Caco-2 (cell line): Measurements from ENCODE around the gene CALD1. TPM values are rescaled to one million over a fixed set of nuclear protein-coding genes. Genes with fewer than 3 reads are reported as not detected.

Experiments
- BruUV-seq: library from RNA; stranded (reverse); fragments of 400-500 nt; replicated peaks from 2 replicates; lab custom pipeline; 2021; lab: Mats Ljungman, UMichigan
- CTCF ChIA-PET: fragments of 300-600 bp; sonication (Branson Sonifier 250); formaldehyde crosslinking; loops from one replicate; lab custom pipeline; 2022; ENCODE audit warnings: antibody characterized with exemption; lab: Charles Lee
- POLR2A ChIA-PET: fragments of 300-600 bp; sonication (Branson Sonifier 250); formaldehyde crosslinking; loops from one replicate; lab custom pipeline; 2022; ENCODE audit warnings: antibody characterized with exemption; lab: Charles Lee
- DNase-seq, 2 experiments: peaks; one replicate each; pipeline versions ENCODE4 v3.0.0 to v3.0.0-alpha.2; 2020 to 2022
- H3K27me3 ChIP-seq: replicated peaks from 2 replicates; pipeline ENCODE4 v1.6.0; 2011; ENCODE audit warnings: low read length; ENCODE audit not compliant: control insufficient read depth, insufficient read depth
- H3K36me3 ChIP-seq: 2 replicates; pipeline ENCODE4 v1.5.1; 2011; ENCODE audit warnings: low read length; ENCODE audit not compliant: control insufficient read depth, insufficient read depth
- H3K4me1 ChIP-seq: fragments of 250-450 bp; sonication (Bioruptor Pico); 2 replicates; pipeline ENCODE4 v1.5.1; 2020; ENCODE audit warnings: mild to moderate bottlenecking
- H3K4me3 ChIP-seq: 2 replicates; pipeline ENCODE4 v1.5.1; 2011; ENCODE audit warnings: low read depth, mild to moderate bottlenecking, control low read depth, low read length
- H3K9me3 ChIP-seq: fragments of 250-450 bp; sonication (Bioruptor Pico); 2 replicates; pipeline ENCODE4 v1.5.1; 2020; ENCODE audit warnings: mild to moderate bottlenecking, moderate library complexity
- H3K27ac Mint-ChIP-seq: one replicate; pipeline ENCODE4 v1.8.0; 2022; ENCODE audit warnings: mixed read lengths; ENCODE audit not compliant: unreplicated experiment
- H3K27me3 Mint-ChIP-seq: one replicate; pipeline ENCODE4 v1.8.0; 2022; ENCODE audit warnings: mixed read lengths; ENCODE audit not compliant: insufficient read depth, unreplicated experiment
- H3K36me3 Mint-ChIP-seq: one replicate; pipeline ENCODE4 v1.8.0; 2022; ENCODE audit warnings: mild to moderate bottlenecking, mixed read lengths; ENCODE audit not compliant: insufficient read depth, unreplicated experiment
- H3K4me1 Mint-ChIP-seq: one replicate; pipeline ENCODE4 v1.8.0; 2022; ENCODE audit warnings: low read depth, mixed read lengths; ENCODE audit not compliant: unreplicated experiment
- H3K4me3 Mint-ChIP-seq: one replicate; pipeline ENCODE4 v1.8.0; 2022; ENCODE audit warnings: mild to moderate bottlenecking, moderate library complexity, mixed read lengths; ENCODE audit not compliant: unreplicated experiment
- H3K9me3 Mint-ChIP-seq: one replicate; pipeline ENCODE4 v1.8.0; 2022; ENCODE audit warnings: mixed read lengths; ENCODE audit not compliant: unreplicated experiment
- CTCF ChIP-seq, 2 experiments: fragments of 200-600 bp in 1 of 2; IDR thresholded peaks; 1 replicate in 1 of 2; 2 replicates in 1 of 2; pipeline versions ENCODE4 v1.5.1 to v1.8.0; 2011 to 2022; ENCODE audit warnings: antibody characterized with exemption in 1 of 2, control low read depth in 1 of 2, inconsistent platforms in 1 of 2, low read depth in 1 of 2, low read length in 1 of 2, mild to moderate bottlenecking in 1 of 2, moderate library complexity in 1 of 2; ENCODE audit not compliant: insufficient read depth in 1 of 2, severe bottlenecking in 1 of 2, unreplicated experiment in 1 of 2
- intact Hi-C: fragments of 100-400 bp; cut with micrococcal nuclease; formaldehyde crosslinking; loops from one replicate; pipeline ENCODE4 v1.10.0; 2022; ENCODE audit not compliant: unreplicated experiment
- total RNA-seq: library from RNA; stranded (reverse); gene quantifications from 2 replicates; pipeline ENCODE4 v1.2.3, GENCODE V29; 2022

The CALD1 gene
- total RNA-seq, 1 experiment from 2014 or later = 155 TPM

GRCh38 chr7:134839298-134839697 is 59.9 kb downstream of the CALD1 start:
- BruUV-seq = no TSS peak
- ChIA-PET CTCF (no interaction called here), POLR2A (no interaction called here)
- Mint-ChIP-seq H3K27me3 (no peaks in the 10 kb centered on the region), H3K36me3 (peaks cover 35% of the 10 kb centered on the region), H3K4me1 (peaks cover 43% of the 10 kb centered on the region), H3K4me3 (no peak overlapping the region), H3K9me3 (no peaks in the 10 kb centered on the region), H3K27ac (no peak overlapping the region)
- no peaks in the 10 kb centered on the region for H3K36me3 ChIP-seq
- TF ChIP-seq CTCF (IDR thresholded peaks at IDR 0.05; ENCODE audit: insufficient read depth in 1 of 2, low read depth in 1 of 2, low read length in 1 of 2, severe bottlenecking in 1 of 2, unreplicated experiment in 1 of 2) = no peak
- DNase-seq = no peak
- intact Hi-C loops = no loop called here
- peaks cover 26% of the 10 kb centered on the region for H3K4me1 ChIP-seq
- H3K4me3 ChIP-seq = no peak overlapping the region
- H3K9me3 ChIP-seq = no peaks in the 10 kb centered on the region
- H3K27me3 ChIP-seq = no peaks in the 10 kb centered on the region

DNA sequence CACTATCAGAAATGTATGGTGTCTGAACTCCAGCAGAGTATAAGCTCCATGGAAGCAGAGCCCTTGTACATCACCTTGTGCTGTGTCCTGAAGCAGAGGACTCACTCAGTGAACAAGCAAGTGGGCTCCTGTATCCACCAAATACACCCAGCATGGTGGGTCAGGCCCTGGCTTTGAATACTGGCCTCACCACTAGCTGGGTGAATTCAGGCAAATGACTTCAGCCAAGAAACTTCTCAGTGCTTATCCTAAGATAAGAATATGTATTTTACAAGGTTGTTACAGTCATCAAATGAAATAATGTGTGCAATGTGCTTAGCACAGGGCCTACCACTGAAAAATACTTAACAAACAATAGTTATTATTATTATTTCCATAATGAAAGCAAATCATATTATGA is 62.6 kb downstream of the CALD1 start:
- CTCF ChIA-PET = no interaction called here
- Mint-ChIP-seq H3K27ac (no peak overlapping the region), H3K9me3 (no peaks in the 10 kb centered on the region), H3K4me3 (no peak overlapping the region), H3K27me3 (no peaks in the 10 kb centered on the region), H3K36me3 (peaks cover 23% of the 10 kb centered on the region), H3K4me1 (peaks cover 46% of the 10 kb centered on the region)
- no peaks in the 10 kb centered on the region for H3K36me3 ChIP-seq
- POLR2A ChIA-PET = no interaction called here
- no peak overlapping the region for H3K4me3 ChIP-seq
- BruUV-seq = no TSS peak
- intact Hi-C loops = loop anchor here (10.0 kb wide), 1 partner anchor 117 kb away; no protein-coding TSS in a partner anchor
- no peak for TF ChIP-seq CTCF (IDR thresholded peaks at IDR 0.05; ENCODE audit: insufficient read depth in 1 of 2, low read depth in 1 of 2, low read length in 1 of 2, severe bottlenecking in 1 of 2, unreplicated experiment in 1 of 2)
- no peaks in the 10 kb centered on the region for H3K27me3 ChIP-seq
- DNase-seq = no peak
- peaks cover 22% of the 10 kb centered on the region for H3K4me1 ChIP-seq
- no peaks in the 10 kb centered on the region for H3K9me3 ChIP-seq

GRCh38 chr7:134842886-134843430 is 63.5 kb downstream of the CALD1 start:
- no TSS peak for BruUV-seq
- H3K27me3 ChIP-seq = no peaks in the 10 kb centered on the region
- intact Hi-C loops = loop anchor here (10.0 kb wide), 1 partner anchor 118 kb away; no protein-coding TSS in a partner anchor
- CTCF ChIA-PET = interaction anchor here (0.6 kb wide), 1 partner anchor 70 kb away, joined by 4 read pairs; no protein-coding TSS in a partner anchor
- DNase-seq = no peak
- H3K9me3 ChIP-seq = no peaks in the 10 kb centered on the region
- H3K36me3 ChIP-seq = no peaks in the 10 kb centered on the region
- Mint-ChIP-seq H3K4me3 (no peak overlapping the region), H3K36me3 (peaks cover 23% of the 10 kb centered on the region), H3K9me3 (no peaks in the 10 kb centered on the region), H3K27ac (no peak overlapping the region), H3K4me1 (peaks cover 43% of the 10 kb centered on the region), H3K27me3 (no peaks in the 10 kb centered on the region)
- peaks cover 22% of the 10 kb centered on the region for H3K4me1 ChIP-seq
- no peak for TF ChIP-seq CTCF (IDR thresholded peaks at IDR 0.05; ENCODE audit: insufficient read depth in 1 of 2, low read depth in 1 of 2, low read length in 1 of 2, severe bottlenecking in 1 of 2, unreplicated experiment in 1 of 2)
- H3K4me3 ChIP-seq = no peak overlapping the region
- POLR2A ChIA-PET = no interaction called here
